HEK293 (cell line): ENCODE measurements around the gene PIK3C2G.

Source experiments
- CTCF ChIA-PET: fragments of 350-600 bp; formaldehyde crosslinking; extraction: SDS; loops from one replicate; lab custom pipeline; 2021; ENCODE audit warnings: antibody characterized with exemption; lab: Yijun Ruan, JAX
- POLR2A ChIA-PET: fragments of 300-600 bp; formaldehyde crosslinking; extraction: SDS; loops from one replicate; lab custom pipeline; 2020; ENCODE audit warnings: antibody characterized with exemption, inconsistent platforms; lab: Yijun Ruan, JAX
- H3K27ac ChIP-seq: fragments of 200-500 bp; sonication (Bioruptor generic); 2 replicates; pipeline ENCODE4 v1.5.1; 2014; ENCODE audit warnings: low read depth, low read length, control low read depth, inconsistent platforms; ENCODE audit errors: extremely low read depth
- H3K36me3 ChIP-seq, 2 experiments: fragments of 200-500 bp in 1 of 2; sonication (Bioruptor generic) in 1 of 2; 1 replicate in 1 of 2; 2 replicates in 1 of 2; pipeline ENCODE4 v1.5.1; 2014 to 2017; ENCODE audit warnings: inconsistent platforms in 2 of 2, low read length in 2 of 2; ENCODE audit not compliant: control insufficient read depth in 2 of 2, insufficient read depth in 1 of 2
- H3K4me1 ChIP-seq: fragments of 200-500 bp; sonication (Bioruptor generic); 2 replicates; pipeline ENCODE4 v1.5.1; 2014; ENCODE audit warnings: mild to moderate bottlenecking, low read length, inconsistent platforms; ENCODE audit not compliant: control insufficient read depth, insufficient read depth
- H3K4me3 ChIP-seq: 2 replicates; pipeline ENCODE4 v1.5.1; 2011; ENCODE audit warnings: low read depth, mild to moderate bottlenecking, control low read depth, low read length, moderate library complexity
- H3K9me3 ChIP-seq: fragments of 200-500 bp; sonication (Bioruptor generic); 2 replicates; pipeline ENCODE4 v1.5.1; 2014; ENCODE audit warnings: low read depth, low read length, inconsistent platforms; ENCODE audit not compliant: control insufficient read depth, insufficient read depth
- AEBP2 ChIP-seq: fragments of 450-650 bp; formaldehyde crosslinking; IDR thresholded peaks from 2 replicates; pipeline ENCODE4 v1.5.1; 2016; ENCODE audit warnings: missing biosample characterization, missing genetic modification characterization, borderline replicate concordance
- KLF1 ChIP-seq: fragments of 450-650 bp; formaldehyde crosslinking; IDR thresholded peaks from 2 replicates; pipeline ENCODE4 v1.5.1; 2016; ENCODE audit warnings: missing biosample characterization, missing genetic modification characterization
- PATZ1 ChIP-seq: fragments of 450-650 bp; formaldehyde crosslinking; IDR thresholded peaks from 2 replicates; pipeline ENCODE4 v1.5.1; 2016; ENCODE audit warnings: missing biosample characterization, missing genetic modification characterization
- TRIM28 ChIP-seq: IDR thresholded peaks from 2 replicates; pipeline ENCODE4 v1.6.1; 2011; ENCODE audit warnings: low read length, control low read depth, borderline replicate concordance
- ZNF140 ChIP-seq: fragments of 450-650 bp; formaldehyde crosslinking; IDR thresholded peaks from 2 replicates; pipeline ENCODE4 v1.5.1; 2016; ENCODE audit warnings: missing biosample characterization, missing genetic modification characterization
- ZNF16 ChIP-seq: fragments of 450-650 bp; formaldehyde crosslinking; IDR thresholded peaks from 2 replicates; pipeline ENCODE4 v1.5.1; 2016; ENCODE audit warnings: low read depth, missing biosample characterization, missing genetic modification characterization
- ZNF223 ChIP-seq: fragments of 450-650 bp; formaldehyde crosslinking; IDR thresholded peaks from 2 replicates; pipeline ENCODE4 v1.5.1; 2016; ENCODE audit warnings: missing biosample characterization, missing genetic modification characterization
- ZNF37A ChIP-seq: fragments of 450-650 bp; IDR thresholded peaks from 2 replicates; pipeline ENCODE4 v1.5.1; 2018; ENCODE audit warnings: missing biosample characterization, missing genetic modification characterization
- ZNF48 ChIP-seq: fragments of 450-650 bp; formaldehyde crosslinking; IDR thresholded peaks from 2 replicates; pipeline ENCODE4 v1.5.1; 2016; ENCODE audit warnings: missing biosample characterization, missing genetic modification characterization
- ZNF510 ChIP-seq: fragments of 450-650 bp; formaldehyde crosslinking; IDR thresholded peaks from 2 replicates; pipeline ENCODE4 v1.5.1; 2018; ENCODE audit warnings: mild to moderate bottlenecking, missing genetic modification characterization, missing biosample characterization; ENCODE audit not compliant: insufficient replicate concordance
- ZNF521 ChIP-seq: fragments of 450-650 bp; formaldehyde crosslinking; IDR thresholded peaks from 2 replicates; pipeline ENCODE4 v1.5.1; 2017; ENCODE audit warnings: missing biosample characterization, mild to moderate bottlenecking, missing genetic modification characterization
- ZNF555 ChIP-seq: fragments of 450-650 bp; formaldehyde crosslinking; conservative IDR thresholded peaks from 2 replicates; pipeline ENCODE4 v1.5.1; 2017; ENCODE audit warnings: missing biosample characterization, mild to moderate bottlenecking, missing genetic modification characterization, inconsistent platforms
- ZNF558 ChIP-seq: fragments of 450-650 bp; formaldehyde crosslinking; IDR thresholded peaks from 2 replicates; pipeline ENCODE4 v1.5.1; 2016; ENCODE audit warnings: missing biosample characterization, missing genetic modification characterization
- ZNF560 ChIP-seq: fragments of 450-650 bp; formaldehyde crosslinking; IDR thresholded peaks from 2 replicates; pipeline ENCODE4 v1.5.1; 2017; ENCODE audit warnings: missing biosample characterization, missing genetic modification characterization, borderline replicate concordance
- ZNF707 ChIP-seq: fragments of 450-650 bp; formaldehyde crosslinking; IDR thresholded peaks from 2 replicates; pipeline ENCODE4 v1.5.1; 2016; ENCODE audit warnings: missing biosample characterization, missing genetic modification characterization
- ZNF777 ChIP-seq: fragments of 450-650 bp; formaldehyde crosslinking; IDR thresholded peaks from 2 replicates; pipeline ENCODE4 v1.5.1; 2017; ENCODE audit warnings: missing biosample characterization, missing genetic modification characterization, borderline replicate concordance
- ZNF837 ChIP-seq: fragments of 450-650 bp; formaldehyde crosslinking; IDR thresholded peaks from 2 replicates; pipeline ENCODE4 v1.5.1; 2016; ENCODE audit warnings: missing biosample characterization, missing genetic modification characterization
- TF ChIP-seq, protein P1 (sequence below): fragments of 450-650 bp; formaldehyde crosslinking; IDR thresholded peaks from 2 replicates; pipeline ENCODE4 v1.5.1; 2016; ENCODE audit warnings: missing biosample characterization, missing genetic modification characterization
- TF ChIP-seq, protein P2 (sequence below): fragments of 450-650 bp; formaldehyde crosslinking; IDR thresholded peaks from 2 replicates; pipeline ENCODE4 v1.5.1; 2016; ENCODE audit warnings: missing biosample characterization, missing genetic modification characterization, low read depth

Gene PIK3C2G

GRCh38 chr12:18580291-18580690, 319.0 kb downstream of the PIK3C2G start:
- ChIA-PET CTCF (interaction anchor here (0.6 kb wide), 1 partner anchor 508 kb away, joined by 4 read pairs; no protein-coding TSS in a partner anchor), POLR2A (no interaction called here)
- H3K4me1 ChIP-seq: no peaks in the 10 kb centered on the region
- no peak overlapping the region for H3K27ac ChIP-seq
- TF ChIP-seq ZNF521 (tag by site-specific recombination) (no peak), ZNF707 (no peak), PATZ1 (tag by site-specific recombination) (no peak), ZNF558 (no peak), ZNF560 (tag by site-specific recombination) (no peak), ZNF837 (tag by site-specific recombination) (no peak), AEBP2 (tag by site-specific recombination) (no peak), ZNF555 (tag by site-specific recombination) (no peak), ZNF140 (tag by site-specific recombination) (no peak), ZNF37A (tag by site-specific recombination) (no peak), KLF1 (no peak), ZNF223 (tag by site-specific recombination) (no peak)
- TF ChIP-seq, protein P1, sequence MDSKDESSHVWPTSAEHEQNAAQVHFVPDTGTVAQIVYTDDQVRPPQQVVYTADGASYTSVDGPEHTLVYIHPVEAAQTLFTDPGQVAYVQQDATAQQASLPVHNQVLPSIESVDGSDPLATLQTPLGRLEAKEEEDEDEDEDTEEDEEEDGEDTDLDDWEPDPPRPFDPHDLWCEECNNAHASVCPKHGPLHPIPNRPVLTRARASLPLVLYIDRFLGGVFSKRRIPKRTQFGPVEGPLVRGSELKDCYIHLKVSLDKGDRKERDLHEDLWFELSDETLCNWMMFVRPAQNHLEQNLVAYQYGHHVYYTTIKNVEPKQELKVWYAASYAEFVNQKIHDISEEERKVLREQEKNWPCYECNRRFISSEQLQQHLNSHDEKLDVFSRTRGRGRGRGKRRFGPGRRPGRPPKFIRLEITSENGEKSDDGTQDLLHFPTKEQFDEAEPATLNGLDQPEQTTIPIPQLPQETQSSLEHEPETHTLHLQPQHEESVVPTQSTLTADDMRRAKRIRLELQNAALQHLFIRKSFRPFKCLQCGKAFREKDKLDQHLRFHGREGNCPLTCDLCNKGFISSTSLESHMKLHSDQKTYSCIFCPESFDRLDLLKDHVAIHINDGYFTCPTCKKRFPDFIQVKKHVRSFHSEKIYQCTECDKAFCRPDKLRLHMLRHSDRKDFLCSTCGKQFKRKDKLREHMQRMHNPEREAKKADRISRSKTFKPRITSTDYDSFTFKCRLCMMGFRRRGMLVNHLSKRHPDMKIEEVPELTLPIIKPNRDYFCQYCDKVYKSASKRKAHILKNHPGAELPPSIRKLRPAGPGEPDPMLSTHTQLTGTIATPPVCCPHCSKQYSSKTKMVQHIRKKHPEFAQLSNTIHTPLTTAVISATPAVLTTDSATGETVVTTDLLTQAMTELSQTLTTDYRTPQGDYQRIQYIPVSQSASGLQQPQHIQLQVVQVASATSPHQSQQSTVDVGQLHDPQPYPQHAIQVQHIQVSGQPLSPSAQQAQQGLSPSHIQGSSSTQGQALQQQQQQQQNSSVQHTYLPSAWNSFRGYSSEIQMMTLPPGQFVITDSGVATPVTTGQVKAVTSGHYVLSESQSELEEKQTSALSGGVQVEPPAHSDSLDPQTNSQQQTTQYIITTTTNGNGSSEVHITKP (tag by site-specific recombination): no peak
- H3K9me3 ChIP-seq: no peaks in the 10 kb centered on the region
- H3K4me3 ChIP-seq: no peak overlapping the region
- no peaks in the 10 kb centered on the region for H3K36me3 ChIP-seq

DNA sequence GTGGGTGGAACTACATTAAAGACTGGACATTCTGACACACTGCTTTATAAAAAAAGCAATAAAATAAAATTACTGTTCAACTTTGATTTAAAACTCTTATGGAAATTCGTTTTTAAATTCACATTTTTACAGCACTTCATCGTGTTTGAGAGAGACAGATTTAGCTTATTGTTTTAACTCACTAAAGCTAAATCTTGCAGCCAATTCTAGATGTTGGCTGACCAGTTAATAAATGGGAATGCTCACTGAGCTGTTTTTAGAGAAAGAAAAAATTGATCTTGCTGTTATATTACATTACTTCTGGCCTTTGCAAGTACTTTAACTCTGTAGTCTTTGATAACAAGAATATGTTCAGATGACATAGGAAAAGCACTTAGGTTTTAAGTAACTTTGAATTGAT, 319.4 kb downstream of the PIK3C2G start:
- Histone ChIP-seq H3K27ac (no peak overlapping the region), H3K4me1 (no peaks in the 10 kb centered on the region), H3K36me3 (no peaks in the 10 kb centered on the region), H3K9me3 (no peaks in the 10 kb centered on the region), H3K4me3 (no peak overlapping the region)
- ChIA-PET POLR2A (no interaction called here), CTCF (interaction anchor here (0.6 kb wide), 1 partner anchor 508 kb away, joined by 4 read pairs; no protein-coding TSS in a partner anchor)
- no peak for TF ChIP-seq ZNF16 (tag by site-specific recombination)
- TF ChIP-seq ZNF777: no peak
- TF ChIP-seq ZNF510: no peak
- TF ChIP-seq, protein P2, sequence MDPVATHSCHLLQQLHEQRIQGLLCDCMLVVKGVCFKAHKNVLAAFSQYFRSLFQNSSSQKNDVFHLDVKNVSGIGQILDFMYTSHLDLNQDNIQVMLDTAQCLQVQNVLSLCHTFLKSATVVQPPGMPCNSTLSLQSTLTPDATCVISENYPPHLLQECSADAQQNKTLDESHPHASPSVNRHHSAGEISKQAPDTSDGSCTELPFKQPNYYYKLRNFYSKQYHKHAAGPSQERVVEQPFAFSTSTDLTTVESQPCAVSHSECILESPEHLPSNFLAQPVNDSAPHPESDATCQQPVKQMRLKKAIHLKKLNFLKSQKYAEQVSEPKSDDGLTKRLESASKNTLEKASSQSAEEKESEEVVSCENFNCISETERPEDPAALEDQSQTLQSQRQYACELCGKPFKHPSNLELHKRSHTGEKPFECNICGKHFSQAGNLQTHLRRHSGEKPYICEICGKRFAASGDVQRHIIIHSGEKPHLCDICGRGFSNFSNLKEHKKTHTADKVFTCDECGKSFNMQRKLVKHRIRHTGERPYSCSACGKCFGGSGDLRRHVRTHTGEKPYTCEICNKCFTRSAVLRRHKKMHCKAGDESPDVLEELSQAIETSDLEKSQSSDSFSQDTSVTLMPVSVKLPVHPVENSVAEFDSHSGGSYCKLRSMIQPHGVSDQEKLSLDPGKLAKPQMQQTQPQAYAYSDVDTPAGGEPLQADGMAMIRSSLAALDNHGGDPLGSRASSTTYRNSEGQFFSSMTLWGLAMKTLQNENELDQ (tag by site-specific recombination): no peak
- TF ChIP-seq ZNF48: no peak
- no peak for TF ChIP-seq TRIM28
